GM12864 (cell line): ENCODE results near the gene UBE2U.

Experiments
- DNase-seq: peaks from one replicate; pipeline ENCODE4 v3.0.0-alpha.2; 2011; ENCODE audit warnings: low read depth
- H3K4me3 ChIP-seq: 2 replicates; pipeline ENCODE4 v1.5.1; 2011; ENCODE audit warnings: mild to moderate bottlenecking, low read depth, low read length, control low read depth
- CTCF ChIP-seq: IDR thresholded peaks from 2 replicates; pipeline ENCODE4 v1.5.1; 2011; ENCODE audit warnings: low read depth, mild to moderate bottlenecking, moderate library complexity, low read length, control low read depth, inconsistent platforms; ENCODE audit errors: missing control alignments

UBE2U gene

GRCh38 chr1:64176659-64177058 lies 26.8 kb upstream of the UBE2U start:
- no peak overlapping the region for H3K4me3 ChIP-seq
- no peak for TF ChIP-seq CTCF

GRCh38 chr1:64179588-64179987 lies 23.8 kb upstream of the UBE2U start:
- H3K4me3 ChIP-seq = no peak overlapping the region
- TF ChIP-seq CTCF = no peak
- no peak for DNase-seq

More at GRCh38 chr1:64176659-64177058, 26.8 kb upstream of the UBE2U start:
- DNase-seq = no peak

GRCh38 chr1:64182207-64182606 lies 21.2 kb upstream of the UBE2U start:
- no peak for TF ChIP-seq CTCF
- H3K4me3 ChIP-seq = no peak overlapping the region
- no peak for DNase-seq

GRCh38 chr1:64183395-64184002 lies 19.9 kb upstream of the UBE2U start:
- DNase-seq = no peak
- H3K4me3 ChIP-seq = no peak overlapping the region
- TF ChIP-seq CTCF = no peak

- no peak overlapping the region for H3K4me3 ChIP-seq
- no peak for TF ChIP-seq CTCF
- no peak for DNase-seq
These were observed 19.4 kb upstream of the UBE2U start for GRCh38 chr1:64184003-64184440.

- H3K4me3 ChIP-seq = no peak overlapping the region
- no peak for DNase-seq
- no peak for TF ChIP-seq CTCF
These were observed 17.1 kb upstream of the UBE2U start for GRCh38 chr1:64186138-64186897.
